CD4-positive, alpha-beta T cell treated with Interferon alpha-2 for 1 hour (primary cell): ENCODE data around the gene NTF3.

Source experiments
- DNase-seq, 2 donors: peaks; one replicate each; pipeline ENCODE4 v3.0.0-alpha.2; 2020 to 2022

Gene NTF3

DNA sequence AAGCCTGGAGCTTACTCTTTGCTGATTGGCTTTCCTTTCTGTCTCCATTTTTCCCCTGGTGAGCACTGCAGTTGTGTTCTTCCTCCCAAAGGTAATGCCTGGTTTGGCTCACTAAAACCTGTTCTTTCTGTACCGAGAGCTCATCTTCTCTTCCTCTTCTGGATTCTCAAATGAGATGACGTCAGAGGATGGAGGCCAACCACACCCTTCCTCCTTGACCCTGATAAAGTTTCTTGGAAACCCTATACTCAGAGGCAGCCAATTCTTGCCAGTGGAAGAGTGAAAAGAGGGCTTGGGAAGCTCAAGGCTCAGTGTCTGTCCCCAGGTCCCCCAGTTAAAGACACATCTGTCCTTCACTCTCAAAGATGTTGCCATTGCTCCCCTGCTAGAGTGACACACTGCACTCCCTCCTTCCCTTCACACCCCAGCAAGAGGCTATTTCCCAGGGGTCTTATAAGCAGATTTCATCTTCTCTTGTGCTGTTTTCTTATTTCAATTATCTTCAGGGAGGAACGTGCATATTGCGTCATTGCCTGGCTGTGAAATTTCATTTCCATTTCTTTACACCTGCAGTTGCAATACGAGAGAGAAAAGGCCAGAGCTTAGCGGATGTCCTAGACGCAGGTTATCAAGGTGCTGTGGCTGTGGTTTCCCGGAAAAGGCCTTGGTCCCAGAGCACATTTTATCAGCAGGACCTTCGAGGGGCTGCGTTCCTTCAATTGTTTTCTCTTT is 27.3 kb downstream of the NTF3 start:
- no peak for DNase-seq

DNA sequence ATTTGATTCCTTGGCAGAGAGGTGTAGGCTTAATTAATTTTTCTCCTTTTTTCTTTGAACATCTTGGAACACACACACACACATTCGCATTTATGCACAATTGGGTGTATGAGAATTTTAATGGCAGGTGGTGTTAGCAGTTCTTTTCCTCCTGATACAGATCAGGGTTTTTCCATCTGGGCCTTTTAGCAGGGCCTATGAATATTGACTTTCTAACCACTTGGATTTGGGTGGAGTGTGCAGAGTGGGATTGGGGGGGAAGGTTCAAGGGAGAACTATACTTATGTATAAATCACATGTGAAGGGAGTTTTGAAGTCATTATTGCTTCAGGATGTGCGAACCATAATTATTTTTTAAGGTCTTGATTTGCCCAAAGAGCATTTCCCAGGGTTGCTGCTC is 28.9 kb downstream of the NTF3 start:
- no peak for DNase-seq

DNA sequence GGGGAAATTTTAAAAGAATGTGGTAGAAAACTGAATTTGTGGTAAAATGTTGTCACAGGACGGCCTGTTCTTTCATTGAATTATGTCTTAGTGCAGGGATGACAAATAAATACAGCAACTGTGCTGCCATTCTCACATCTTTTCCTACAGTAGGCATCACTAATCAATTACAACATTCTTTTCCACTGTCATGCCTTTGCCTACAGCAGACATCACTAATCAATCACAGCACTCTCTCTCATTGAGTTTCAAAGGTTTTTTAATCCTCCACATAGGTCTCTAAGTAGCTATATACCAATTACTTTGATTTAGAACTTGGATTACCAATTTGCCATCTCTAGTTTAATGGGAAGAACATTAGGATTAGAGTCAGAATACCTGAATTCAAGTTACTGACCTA is 30.1 kb downstream of the NTF3 start:
- no peak for DNase-seq

DNA sequence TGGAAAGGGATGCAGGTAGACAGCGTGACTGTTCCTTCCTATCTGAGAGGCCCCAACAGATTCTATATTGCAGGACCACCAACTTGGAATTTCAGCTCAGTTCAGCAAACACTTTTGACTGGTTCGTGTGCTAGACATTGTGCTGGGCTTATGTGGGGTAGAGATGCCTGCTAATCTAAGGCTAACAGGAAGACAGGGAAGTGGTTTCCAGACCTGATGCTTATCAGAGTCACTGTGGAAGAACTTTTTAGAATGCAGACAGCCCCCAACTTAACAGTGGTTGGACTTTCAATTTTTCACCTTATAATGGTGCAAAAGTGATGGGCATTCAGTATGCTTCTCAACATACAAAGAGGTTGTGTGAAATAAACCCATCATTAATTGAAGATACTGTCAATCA is 32.2 kb downstream of the NTF3 start:
- no peak for DNase-seq

DNA sequence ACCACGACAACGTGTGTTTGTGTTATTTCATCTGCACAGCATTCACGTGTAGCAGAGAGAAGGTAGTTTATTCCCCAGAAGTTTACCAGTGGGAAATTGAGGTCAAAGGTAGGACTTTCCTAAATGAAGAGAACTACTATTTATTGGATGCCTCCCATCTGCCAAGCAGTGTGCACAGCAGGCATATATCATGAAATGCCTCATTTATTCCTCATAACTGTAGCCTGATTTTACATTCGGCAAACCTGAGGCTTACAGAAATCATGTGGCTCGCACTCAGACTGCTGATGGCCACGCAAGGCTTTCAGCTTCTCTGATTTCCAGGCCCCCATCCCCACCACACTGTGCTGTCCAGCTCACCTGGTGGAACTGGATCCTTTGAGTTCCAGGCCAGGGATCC is 33.5 kb downstream of the NTF3 start:
- DNase-seq, result no peak

DNA sequence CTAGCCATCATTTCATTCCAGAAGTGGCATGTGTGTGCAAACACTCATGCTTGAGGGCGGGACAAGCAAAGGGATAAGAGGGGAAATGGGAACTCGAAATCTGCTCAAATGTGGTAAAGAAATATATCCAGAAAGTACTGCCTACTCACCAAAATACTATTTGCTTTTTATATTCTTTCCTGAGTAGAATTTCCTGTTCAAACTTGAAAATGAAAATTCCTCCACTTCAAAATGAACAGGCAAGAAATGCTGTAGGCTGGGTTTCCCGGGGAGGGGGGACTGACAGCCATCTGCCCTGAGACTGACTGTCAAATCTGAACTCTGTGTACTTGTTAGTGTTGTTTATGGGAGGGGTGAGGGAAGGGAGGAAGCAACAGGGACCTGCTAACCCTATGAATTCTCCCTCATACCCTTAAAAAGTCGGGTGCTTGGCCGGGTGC is 34.6 kb downstream of the NTF3 start:
- DNase-seq, result no peak

DNA sequence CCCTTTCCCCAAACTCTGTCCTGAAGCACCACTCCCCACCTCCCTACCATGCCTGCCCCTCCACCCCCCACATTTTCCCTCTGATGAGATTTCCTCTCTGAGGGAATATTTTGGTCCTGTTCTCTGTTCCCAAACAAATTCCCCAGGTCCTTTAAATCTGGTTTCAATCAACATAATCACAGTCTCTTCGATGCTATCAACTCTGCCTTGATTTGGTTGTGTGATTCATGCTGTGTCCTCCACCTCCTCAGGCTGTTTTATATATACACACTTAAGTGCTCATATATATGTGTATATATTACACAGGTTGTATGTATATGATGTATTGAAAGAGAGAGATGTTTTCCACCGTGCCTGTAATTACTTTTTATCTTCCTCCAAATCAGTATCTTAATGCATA is 36.0 kb downstream of the NTF3 start:
- no peak for DNase-seq

DNA sequence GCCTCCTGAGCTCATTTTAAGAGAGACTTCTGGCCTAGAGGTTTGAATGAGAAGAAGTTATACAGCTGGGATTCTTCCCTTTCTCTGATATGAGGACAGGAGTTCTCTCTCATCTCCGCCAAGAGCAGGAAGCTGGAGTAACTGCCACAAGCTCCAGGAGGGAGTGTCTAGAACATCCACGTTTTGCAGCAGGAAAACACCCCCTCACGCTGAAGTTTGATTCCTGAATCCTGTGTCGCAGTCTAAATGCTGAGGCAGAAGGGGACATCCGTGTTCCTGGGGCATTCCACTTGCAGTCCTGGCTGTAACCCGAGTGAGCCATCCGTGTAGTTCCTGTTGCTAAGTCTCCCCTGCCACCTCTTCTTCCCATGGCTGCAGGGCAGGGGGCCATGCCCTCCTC is 38.3 kb downstream of the NTF3 start:
- DNase-seq, result no peak

DNA sequence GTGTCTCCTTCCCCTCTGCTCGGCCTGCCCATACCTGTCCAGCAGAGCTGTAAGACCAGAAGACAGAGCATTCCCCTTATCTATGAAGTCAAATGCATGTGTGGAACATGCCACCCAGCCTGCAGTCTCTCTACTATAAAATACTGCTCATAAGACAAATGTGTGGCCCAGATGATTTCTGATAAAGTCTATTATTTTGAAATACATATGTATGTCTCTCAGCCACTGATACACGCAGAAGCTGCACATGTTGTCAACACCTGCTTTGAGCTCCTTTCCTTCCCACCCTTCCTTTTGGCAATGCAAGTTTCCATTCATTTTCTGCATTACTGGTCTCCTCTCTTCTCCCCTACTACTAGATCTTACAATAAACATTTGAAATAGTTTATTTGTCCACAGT is 38.8 kb downstream of the NTF3 start:
- no peak for DNase-seq

DNA sequence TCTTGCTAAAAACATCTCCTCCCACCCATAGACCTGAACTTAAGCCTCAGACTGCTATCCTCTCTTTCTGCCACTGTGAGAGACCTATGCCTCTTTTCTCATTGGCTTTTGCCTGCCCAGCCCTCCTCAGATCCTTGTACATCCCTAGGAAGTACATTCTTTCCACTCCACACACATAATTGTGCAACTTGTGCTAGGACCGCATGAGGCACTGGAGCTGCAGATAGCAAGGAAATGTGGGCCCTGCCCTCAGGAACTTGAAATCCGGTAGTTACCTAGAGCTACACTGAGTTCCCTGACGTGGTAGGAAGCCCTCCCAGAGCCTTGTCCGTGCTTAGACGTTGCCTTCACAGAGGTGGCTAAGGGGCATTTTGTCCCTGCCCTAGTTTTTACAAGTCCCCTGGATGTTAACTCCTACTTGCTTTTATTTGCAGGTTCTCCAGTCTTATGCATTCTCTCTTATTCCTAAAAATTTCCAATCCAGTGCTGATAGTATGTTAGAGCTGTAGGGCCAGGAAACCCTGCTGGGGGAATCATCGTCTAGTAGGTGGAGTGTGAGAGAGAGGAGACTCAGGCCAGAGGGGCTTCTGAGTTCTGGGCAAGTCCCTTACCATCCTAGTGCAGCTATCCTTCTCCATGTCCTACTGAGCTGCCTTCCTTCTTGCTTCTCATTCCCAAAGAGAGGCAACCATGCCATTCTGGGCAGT is 41.3 kb downstream of the NTF3 start:
- no peak for DNase-seq

DNA sequence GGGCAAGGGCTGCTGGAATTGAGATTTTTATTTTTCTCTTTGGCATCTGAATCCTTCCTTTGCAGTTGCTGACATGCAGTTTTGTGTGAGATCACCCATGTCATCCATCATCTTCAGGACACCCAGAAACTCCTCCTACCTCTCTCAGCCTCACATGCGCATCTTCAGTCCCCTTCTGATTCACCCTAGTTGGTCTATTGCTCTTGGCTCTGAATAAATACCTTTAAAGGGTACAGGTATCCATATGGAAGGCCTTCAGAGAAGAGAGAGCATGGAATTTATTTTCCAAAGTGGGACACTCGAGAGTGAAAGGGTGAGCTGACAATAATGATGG is 41.8 kb downstream of the NTF3 start:
- DNase-seq, result no peak

DNA sequence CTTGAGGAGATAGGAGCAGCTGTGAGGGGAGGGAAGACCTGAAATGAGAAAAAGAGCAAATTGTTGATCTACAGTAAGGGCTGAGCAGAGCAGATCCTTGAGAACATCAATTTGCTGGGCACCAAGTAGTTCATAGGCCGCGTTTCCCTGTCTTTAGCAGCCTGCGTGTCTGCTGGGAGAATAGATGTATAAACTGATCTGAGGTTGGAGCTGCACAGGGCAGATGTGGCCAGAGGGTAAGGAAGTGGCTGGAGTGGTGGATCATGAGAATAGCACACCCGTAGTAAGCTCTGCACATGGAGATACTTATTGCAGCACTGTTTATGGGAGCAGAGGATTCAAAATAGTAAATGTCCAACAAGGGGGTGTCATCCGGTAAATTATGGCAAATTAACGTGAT is 44.4 kb downstream of the NTF3 start:
- no peak for DNase-seq

DNA sequence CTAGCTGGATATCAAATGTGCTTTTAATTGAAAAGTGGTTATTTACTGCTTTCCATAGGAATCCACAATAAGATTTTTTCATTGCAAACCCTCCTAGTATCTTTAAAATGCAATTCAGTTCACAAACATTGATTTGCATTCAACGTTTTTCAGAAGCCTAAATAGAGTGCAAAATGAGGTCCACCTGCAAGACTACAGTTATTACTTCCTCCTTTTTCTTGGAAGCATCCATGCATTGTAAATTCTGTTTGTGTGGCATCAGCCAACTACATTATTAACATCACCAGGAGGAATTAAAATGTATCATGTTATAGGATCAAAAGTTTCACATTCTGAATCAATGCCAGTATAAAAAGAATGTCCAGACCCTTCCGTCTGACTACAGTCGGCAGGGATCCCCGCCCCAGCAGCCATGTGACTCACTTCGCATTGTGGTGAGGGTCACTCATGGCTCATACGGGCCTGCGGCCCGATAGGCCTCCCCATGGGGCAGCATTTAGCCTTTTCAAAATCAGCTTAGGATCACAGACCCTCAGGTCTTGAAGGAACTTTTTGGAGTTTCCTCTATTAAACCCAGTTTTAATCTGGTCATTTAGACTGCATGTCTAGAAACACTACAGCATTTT is 46.3 kb downstream of the NTF3 start:
- no peak for DNase-seq

DNA sequence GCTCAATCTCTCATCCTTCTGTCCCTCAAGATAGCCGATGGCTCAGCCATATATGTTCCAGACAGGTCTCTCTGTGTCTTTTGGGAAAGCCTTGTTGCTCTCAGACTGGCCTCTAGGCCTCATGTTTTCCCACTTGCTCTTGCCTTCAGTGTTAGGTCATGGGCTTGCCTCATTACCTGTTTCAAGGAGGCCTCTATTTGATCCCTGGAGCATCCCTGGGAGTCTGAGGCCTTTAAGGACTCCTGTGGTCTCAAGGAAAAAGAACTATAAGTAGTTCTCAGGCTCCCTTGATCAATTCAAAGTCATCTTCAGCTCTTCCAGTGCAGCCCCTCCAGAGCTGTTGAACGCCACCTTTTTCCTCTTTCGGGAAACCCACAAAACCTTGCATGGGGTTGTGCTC is 47.9 kb downstream of the NTF3 start:
- no peak for DNase-seq

DNA sequence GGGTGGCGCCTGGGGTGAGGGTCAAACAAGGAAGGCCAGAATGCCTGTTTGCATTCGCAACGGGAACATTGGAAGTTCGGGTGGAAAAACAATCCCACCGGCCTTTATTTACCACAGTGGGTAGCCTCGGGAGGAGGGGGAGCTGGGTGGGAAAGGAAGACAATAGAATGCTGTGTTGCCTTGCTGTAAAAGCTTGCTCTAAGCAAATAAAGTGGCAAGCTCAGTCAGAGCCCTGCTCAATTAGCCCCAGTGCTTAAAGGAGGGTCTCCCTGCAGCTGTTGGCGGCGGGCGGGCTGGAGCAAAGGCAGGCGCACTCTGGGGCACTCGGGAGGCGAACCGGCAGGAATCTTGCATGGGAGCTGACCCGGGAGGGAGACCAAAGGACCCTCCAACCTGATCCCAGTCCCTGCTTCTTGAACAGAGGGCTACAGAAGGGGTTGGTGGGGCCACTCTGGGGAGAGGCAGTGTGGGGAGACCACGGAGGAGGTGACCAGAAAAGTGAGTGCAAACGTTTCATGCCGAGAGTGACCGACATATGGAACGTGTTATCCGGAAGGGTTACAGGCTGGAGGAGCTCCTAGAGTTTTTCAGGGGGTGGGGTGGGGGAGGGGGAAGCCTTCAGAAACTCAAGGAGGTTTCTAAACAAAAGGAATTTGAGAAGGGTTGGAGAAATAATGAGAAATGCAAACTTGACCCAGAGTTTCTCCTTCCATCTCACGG is 48.5 kb downstream of the NTF3 start:
- DNase-seq, result no peak

DNA sequence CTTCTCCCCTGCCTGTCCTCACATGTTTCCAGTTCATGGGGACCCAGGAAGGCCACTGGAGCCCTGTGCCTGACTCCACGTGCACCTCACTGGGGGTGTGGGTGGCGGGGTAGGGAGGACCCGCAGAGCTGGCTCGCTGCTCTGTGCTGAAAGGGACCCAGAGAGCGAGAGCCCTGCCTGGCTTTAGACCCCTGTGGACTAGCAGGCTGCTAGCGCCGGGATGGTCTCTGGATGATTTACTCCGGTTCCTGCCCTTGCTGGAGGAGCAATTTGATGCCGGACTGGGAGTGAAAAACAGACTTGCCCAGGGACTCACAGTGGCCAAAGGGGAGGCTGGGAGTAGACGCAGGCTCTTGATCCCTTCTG is 49.0 kb downstream of the NTF3 start:
- no peak for DNase-seq

DNA sequence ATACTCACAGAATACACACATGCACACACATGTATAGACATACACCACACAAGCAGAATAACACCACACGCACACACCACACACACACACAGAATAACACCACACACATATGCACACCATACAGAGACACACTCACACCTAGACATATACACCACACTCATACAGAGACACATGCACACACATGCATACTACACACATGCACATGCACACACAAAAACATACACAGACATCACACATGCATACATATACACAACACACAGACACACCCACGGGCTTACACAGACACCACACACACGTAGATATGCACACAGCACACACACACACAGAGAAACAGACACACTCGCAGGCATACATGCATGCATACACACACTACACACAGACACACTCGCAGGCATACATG is 49.7 kb downstream of the NTF3 start:
- no peak for DNase-seq

DNA sequence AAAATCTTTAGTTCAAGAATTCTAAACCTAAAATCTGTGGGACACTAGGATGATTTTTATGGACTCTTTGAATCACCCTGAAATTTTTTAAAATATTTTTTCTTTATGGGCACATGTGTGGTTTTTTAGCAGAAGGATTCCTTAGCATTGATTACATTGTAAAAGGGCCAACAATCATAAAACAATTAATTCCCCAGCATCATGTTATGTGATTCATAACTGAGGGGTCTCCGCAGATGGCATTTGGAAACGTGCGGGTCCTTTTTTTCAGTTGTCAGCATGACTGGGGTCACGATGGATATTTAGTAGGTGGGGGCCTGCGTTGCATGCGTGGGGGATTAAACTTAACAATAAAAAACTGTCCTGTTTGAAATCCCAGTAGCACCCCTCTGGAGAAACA is 52.5 kb downstream of the NTF3 start:
- DNase-seq, result no peak

DNA sequence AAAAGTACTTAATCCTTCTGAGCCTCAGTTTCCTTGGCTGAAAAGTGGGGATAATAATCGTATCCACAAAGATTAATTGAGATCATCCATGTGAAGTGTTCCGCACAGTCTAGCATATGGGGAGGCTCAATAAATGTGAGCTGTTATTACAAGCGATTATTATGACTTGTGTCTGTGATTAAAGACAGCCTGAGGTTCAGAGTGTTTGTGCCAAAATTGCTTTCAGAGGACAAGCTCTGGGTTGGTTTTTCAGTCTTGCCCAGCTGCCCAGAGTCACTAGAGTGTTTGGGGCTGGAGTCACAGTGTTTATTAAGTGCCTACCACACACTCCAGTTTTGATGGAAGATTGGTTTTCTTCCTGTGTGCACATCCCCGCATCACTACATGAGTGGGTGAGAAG is 53.5 kb downstream of the NTF3 start:
- DNase-seq, result no peak

DNA sequence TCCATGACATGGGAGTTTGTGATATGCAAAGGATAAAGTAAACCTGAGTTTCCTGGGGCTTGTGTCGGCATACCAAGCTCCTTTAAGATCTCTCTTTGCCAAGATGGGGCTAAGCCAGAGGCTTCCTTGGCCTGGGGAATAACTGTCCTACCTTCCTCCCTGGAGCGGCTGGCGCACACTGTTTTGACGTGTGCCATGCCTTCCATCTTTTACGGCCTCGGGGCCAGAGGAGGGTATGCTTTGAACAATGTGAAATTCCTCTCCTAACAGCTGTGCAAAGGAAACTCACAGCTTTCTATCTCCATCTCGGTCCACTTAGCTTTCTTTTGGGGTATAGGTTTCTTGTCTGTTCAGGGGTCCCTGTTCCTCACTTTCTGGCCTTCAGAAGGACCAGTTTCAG is 55.2 kb downstream of the NTF3 start:
- no peak for DNase-seq

DNA sequence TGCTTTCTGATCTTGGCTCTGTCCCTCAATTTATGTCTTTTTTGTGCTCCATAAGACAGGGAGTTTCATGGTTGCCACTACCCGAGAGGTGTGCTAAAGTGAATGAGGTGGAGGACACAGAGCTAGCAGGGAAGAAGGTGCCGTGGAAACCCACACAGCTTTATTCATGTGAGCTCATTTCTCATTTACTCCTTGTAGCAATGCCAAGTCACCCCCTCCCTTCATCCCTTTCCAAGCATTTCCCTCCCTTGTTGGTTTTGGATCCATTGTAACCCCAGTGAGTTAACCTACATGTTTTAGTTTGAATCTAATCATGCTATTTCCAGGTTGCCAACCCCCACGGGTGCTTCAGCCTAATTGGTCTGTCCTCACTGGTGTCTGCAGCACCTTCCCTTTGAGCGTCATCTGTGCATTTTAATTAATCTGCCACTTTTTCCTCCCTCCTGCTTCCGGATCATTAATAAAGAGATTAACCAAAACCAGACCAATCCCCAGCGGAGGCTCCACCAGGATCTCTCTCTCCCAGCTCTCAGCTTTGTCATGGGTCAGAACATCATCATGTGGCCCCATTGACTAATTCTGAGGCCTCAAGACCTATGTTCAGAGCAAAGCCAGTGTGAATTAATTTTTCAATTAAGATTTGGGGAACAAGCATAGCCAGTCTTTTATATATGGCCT is 56.2 kb downstream of the NTF3 start:
- no peak for DNase-seq

DNA sequence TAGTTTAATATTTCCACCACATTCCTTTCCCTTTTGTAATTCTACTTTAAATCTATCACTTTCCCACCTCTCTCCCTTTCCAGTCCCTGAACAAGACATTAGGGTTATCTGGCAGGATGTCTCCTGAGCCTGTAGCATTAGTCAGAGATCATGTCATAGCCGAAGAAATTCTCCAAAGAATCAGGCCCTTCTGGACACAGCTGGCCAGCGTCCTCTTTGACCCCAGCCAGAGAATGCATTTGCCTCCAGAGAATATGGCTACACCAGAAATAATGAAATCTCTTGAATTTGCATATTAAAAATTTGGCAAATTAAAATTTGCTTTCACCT is 56.7 kb downstream of the NTF3 start:
- DNase-seq, result no peak

DNA sequence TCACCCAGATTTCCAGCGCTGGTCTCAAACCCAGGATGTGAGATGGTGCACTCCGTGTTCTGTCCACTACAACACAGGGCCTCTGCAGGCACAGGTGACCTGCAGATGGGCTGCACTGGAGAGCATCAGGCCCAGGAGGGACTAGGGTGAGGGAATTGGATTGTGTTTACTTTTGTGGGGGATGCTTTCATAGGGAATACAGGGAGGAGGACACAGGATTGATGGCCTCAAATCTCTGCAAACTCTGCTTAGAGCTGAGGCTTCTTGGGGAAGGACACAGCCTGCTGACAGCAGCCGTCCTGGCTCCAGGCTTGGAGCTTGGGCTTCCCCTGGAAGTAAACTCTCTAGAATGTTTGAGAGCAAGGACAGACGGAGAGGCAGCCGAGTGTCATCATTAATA is 57.1 kb downstream of the NTF3 start:
- DNase-seq, result no peak
